NCI-H1930 (cell line): Measurements from ENCODE around the gene ZDHHC11.
"Not testable (repeated sequence)": the region's sequence is repeated elsewhere in the genome, so short reads cannot be mapped to it uniquely, and the experiment has no call there.

Experiments
- DNase-seq, 2 experiments: peaks; one replicate each; lab custom pipeline; 2025; lab: John Stamatoyannopoulos, UW

The ZDHHC11 gene

GRCh38 chr5:761854-762710 lies 88.7 kb downstream of the ZDHHC11 start:
- DNase-seq = no peak

- no peak for DNase-seq
Observed at GRCh38 chr5:761059-761771, 89.6 kb downstream of the ZDHHC11 start.

GRCh38 chr5:760363-761058 lies 90.3 kb downstream of the ZDHHC11 start:
- DNase-seq = no peak

- DNase-seq = no peak
Observed at GRCh38 chr5:759781-760362, 90.9 kb downstream of the ZDHHC11 start.

- DNase-seq = no peak
Observed at GRCh38 chr5:759111-759751, 91.6 kb downstream of the ZDHHC11 start.

- DNase-seq = no peak
Observed at GRCh38 chr5:758698-759053, 92.1 kb downstream of the ZDHHC11 start.

GRCh38 chr5:757931-758697 lies 92.7 kb downstream of the ZDHHC11 start:
- DNase-seq = no peak

- DNase-seq = no peak
Observed at GRCh38 chr5:757346-757930, 93.3 kb downstream of the ZDHHC11 start.

- DNase-seq = no peak
Observed at GRCh38 chr5:756865-757345, 93.9 kb downstream of the ZDHHC11 start.

GRCh38 chr5:756171-756570 lies 94.6 kb downstream of the ZDHHC11 start:
- no peak for DNase-seq

- not testable (repeated sequence) for DNase-seq
Observed at GRCh38 chr5:754143-754632, 96.6 kb downstream of the ZDHHC11 start.

- DNase-seq = not testable (repeated sequence)
Observed at GRCh38 chr5:753567-754142, 97.1 kb downstream of the ZDHHC11 start.

GRCh38 chr5:752532-753115 lies 98.2 kb downstream of the ZDHHC11 start:
- DNase-seq = not testable (repeated sequence)

GRCh38 chr5:751992-752391 lies 98.8 kb downstream of the ZDHHC11 start:
- DNase-seq = not testable (repeated sequence)

GRCh38 chr5:751496-751895 lies 99.3 kb downstream of the ZDHHC11 start:
- no peak for DNase-seq

- DNase-seq = not testable (repeated sequence)
Observed at GRCh38 chr5:750226-750625, 100.6 kb downstream of the ZDHHC11 start.

GRCh38 chr5:749101-749670 lies 101.6 kb downstream of the ZDHHC11 start:
- no peak for DNase-seq

- DNase-seq = not testable (repeated sequence)
Observed at GRCh38 chr5:748011-748980, 102.5 kb downstream of the ZDHHC11 start.
